Prostate gland (tissue), 2 donors: Measurements from ENCODE around the gene PALM.

Source experiments
- POLR2A ChIP-seq: fragments of 450-650 bp; IDR thresholded peaks from one replicate; pipeline ENCODE4 v1.6.1; 2016; ENCODE audit warnings: antibody characterized with exemption, mild to moderate bottlenecking
- POLR2AphosphoS5 ChIP-seq: sonication (generic); formaldehyde crosslinking; IDR thresholded peaks from one replicate; pipeline ENCODE4 v1.6.1; 2017; ENCODE audit warnings: antibody characterized with exemption
- TF ChIP-seq, protein P1 (sequence below), 4 experiments: fragments of 200-600 bp in 2 of 4; fragments of 450-650 bp in 2 of 4; sonication (generic) in 2 of 4; IDR thresholded peaks; 1 replicate in 3 of 4; 2 replicates in 1 of 4; pipeline ENCODE4 v1.5.1; 2016 to 2019; ENCODE audit warnings: antibody characterized with exemption in 4 of 4, mild to moderate bottlenecking in 2 of 4, moderate library complexity in 2 of 4

DNA sequence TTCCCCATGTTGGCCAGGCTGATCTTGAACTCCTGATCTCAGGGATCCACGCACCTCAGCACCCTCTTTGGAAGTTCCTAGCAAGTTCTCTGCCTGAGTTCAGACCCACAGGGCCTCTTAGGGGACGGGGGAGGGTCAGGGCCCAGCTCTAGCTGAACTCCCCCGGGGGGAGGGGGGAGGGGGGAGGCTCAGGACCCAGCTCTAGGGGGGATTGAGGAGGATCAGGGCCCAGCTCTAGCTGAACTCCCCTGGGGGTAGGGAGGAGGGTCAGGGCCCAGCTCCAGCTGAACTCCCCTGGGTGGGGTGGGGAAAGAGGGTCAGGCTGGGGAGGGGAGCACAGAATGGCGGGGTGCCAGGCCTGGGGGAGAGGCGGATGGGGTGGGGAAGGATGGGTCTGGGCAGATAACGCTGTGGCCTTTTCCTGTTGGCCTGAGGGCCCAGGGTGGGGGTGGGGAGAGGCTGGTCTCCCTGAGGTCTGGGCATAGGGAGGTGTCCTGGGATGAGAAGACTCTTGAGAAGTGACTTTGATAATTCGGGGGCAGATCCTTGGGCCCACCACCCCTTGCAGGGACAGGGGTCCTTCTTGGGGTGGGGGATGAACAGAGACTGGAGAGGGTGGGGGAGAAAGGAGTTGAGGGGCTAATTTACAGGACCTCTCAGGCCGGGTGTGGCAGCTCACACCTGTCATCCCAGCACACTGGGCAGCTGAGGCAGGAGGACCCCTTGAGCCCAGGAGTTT lies 83.0 kb downstream of the PALM start:
- TF ChIP-seq POLR2A (no peak), POLR2AphosphoS5 (no peak)
- TF ChIP-seq, protein P1, sequence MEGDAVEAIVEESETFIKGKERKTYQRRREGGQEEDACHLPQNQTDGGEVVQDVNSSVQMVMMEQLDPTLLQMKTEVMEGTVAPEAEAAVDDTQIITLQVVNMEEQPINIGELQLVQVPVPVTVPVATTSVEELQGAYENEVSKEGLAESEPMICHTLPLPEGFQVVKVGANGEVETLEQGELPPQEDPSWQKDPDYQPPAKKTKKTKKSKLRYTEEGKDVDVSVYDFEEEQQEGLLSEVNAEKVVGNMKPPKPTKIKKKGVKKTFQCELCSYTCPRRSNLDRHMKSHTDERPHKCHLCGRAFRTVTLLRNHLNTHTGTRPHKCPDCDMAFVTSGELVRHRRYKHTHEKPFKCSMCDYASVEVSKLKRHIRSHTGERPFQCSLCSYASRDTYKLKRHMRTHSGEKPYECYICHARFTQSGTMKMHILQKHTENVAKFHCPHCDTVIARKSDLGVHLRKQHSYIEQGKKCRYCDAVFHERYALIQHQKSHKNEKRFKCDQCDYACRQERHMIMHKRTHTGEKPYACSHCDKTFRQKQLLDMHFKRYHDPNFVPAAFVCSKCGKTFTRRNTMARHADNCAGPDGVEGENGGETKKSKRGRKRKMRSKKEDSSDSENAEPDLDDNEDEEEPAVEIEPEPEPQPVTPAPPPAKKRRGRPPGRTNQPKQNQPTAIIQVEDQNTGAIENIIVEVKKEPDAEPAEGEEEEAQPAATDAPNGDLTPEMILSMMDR (IDR thresholded peaks at IDR 0.05): no peak
